ENCODE measurements around the gene AMZ1. TPM values are rescaled to one million over a fixed set of nuclear protein-coding genes. Genes with fewer than 3 reads are reported as not detected.

Gene AMZ1
- total RNA-seq, 1 experiment from 2014 or later, result 0.74 TPM

DNA sequence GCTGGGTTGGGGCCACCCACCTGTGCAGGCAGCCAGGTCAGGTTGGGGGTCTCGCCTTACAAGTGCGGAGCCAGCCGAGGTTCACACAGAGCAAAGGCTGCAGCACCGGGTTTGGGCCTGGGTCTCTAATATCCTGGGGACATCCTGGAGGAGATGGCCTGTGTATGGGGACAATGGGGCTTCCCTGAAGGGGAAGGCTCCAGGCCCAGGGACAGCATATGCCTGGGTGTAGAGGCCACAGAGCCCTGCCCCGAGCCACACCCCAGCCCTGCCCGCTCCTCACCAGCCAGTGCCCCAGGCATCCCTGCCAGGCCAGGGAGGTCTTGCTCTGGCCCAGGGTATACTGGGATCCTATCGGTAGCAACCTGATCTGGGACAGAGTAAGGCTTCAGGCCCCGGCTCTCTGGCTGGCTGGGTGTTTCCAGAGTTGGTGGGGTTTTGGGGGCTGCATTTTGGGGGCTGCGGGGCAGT, 47.1 kb upstream of the AMZ1 start:
- H2BK12ac ChIP-seq (ENCODE audit: insufficient read length, low read depth, low read length), result no peak overlapping the region
- peaks cover 1% of the 10 kb centered on the region for H4K20me1 ChIP-seq (ENCODE audit: control insufficient read depth, insufficient read depth, insufficient read length)
- peak overlapping the region; percentile 79; the same call in 1 of the 2 replicates for H3K14ac ChIP-seq (ENCODE audit: insufficient read depth, low read length)
- peaks cover 3% of the 10 kb centered on the region; the same call in 1 of the 2 replicates for H3K4me1 ChIP-seq (ENCODE audit: insufficient read depth, low read length)
- no peak overlapping the region for H2AK5ac ChIP-seq (ENCODE audit: insufficient read length, low read length)
- H3K9me3 ChIP-seq (ENCODE audit: control insufficient read depth, low read depth, low read length), result no peaks in the 10 kb centered on the region
- H3K4me3 Mint-ChIP-seq, result no peak overlapping the region; a peak in 1 of 5 replicates
- WGBS (ENCODE audit: extremely low coverage, insufficient read length, low lambda C conversion rate), result no CpG with 5 or more reads among the region's 9 CpGs
- TF ChIP-seq, protein P1, sequence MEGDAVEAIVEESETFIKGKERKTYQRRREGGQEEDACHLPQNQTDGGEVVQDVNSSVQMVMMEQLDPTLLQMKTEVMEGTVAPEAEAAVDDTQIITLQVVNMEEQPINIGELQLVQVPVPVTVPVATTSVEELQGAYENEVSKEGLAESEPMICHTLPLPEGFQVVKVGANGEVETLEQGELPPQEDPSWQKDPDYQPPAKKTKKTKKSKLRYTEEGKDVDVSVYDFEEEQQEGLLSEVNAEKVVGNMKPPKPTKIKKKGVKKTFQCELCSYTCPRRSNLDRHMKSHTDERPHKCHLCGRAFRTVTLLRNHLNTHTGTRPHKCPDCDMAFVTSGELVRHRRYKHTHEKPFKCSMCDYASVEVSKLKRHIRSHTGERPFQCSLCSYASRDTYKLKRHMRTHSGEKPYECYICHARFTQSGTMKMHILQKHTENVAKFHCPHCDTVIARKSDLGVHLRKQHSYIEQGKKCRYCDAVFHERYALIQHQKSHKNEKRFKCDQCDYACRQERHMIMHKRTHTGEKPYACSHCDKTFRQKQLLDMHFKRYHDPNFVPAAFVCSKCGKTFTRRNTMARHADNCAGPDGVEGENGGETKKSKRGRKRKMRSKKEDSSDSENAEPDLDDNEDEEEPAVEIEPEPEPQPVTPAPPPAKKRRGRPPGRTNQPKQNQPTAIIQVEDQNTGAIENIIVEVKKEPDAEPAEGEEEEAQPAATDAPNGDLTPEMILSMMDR (conservative IDR thresholded peaks at IDR 0.05), result no peak
- no peak overlapping the region for H3K4ac ChIP-seq (ENCODE audit: low read depth, low read length)
- H3K23ac ChIP-seq (ENCODE audit: insufficient read length, low read depth, low read length), result no peak overlapping the region
- H3T11ph ChIP-seq (ENCODE audit: low read length), result no peak overlapping the region
- DNase-seq, result peak; percentile 52
- H3K27ac Mint-ChIP-seq, result peak overlapping the region; percentile 72 to 97 (median 94); a peak in 6 of 7 replicates
- no peak overlapping the region for H3K56ac ChIP-seq (ENCODE audit: insufficient read length, low read depth, low read length)
- H3K9ac ChIP-seq (ENCODE audit: extremely low read depth, insufficient read length, low read length), result no peak overlapping the region
- H2BK5ac ChIP-seq (ENCODE audit: insufficient read length, low read length), result no peak overlapping the region
- no peaks in the 10 kb centered on the region for H3K27me3 ChIP-seq (ENCODE audit: insufficient read depth, low read length)
- no peak overlapping the region for H2BK120ac ChIP-seq (ENCODE audit: low read depth, low read length, poor library complexity, severe bottlenecking)
- peaks cover 0 to 3% (median 0%) of the 10 kb centered on the region in 3 experiments; a peak in 1 of 7 replicates for H3K36me3 Mint-ChIP-seq (ENCODE audit: insufficient read depth in 1 of 3, low read depth in 3 of 3)
- H3K79me1 ChIP-seq (ENCODE audit: insufficient read depth, low read depth, low read length, poor library complexity, severe bottlenecking), result peaks cover 3% of the 10 kb centered on the region
- H2BK15ac ChIP-seq (ENCODE audit: low read depth, low read length), result no peak overlapping the region
- H4K91ac ChIP-seq (ENCODE audit: insufficient read length, low read depth, low read length), result no peak overlapping the region
- H3K18ac ChIP-seq (ENCODE audit: insufficient read length, low read depth, low read length), result peak overlapping the region; percentile 30
- H3K27me3 Mint-ChIP-seq (ENCODE audit: low read depth), result no peaks in the 10 kb centered on the region
- no peak overlapping the region for H4K8ac ChIP-seq (replicated peaks; ENCODE audit: insufficient read length, low read depth, low read length)
- H3K23me2 ChIP-seq (ENCODE audit: insufficient read length, low read depth, low read length, poor library complexity, severe bottlenecking), result no peaks in the 10 kb centered on the region
- no peak overlapping the region for H2BK20ac ChIP-seq (ENCODE audit: low read depth, low read length, poor library complexity, severe bottlenecking)
- no peak overlapping the region for H3K27ac ChIP-seq (ENCODE audit: insufficient read length, low read depth, low read length)
- no peak overlapping the region for H2AFZ ChIP-seq (ENCODE audit: low read length)
- no peak overlapping the region for H3K4me2 ChIP-seq (ENCODE audit: insufficient read depth, insufficient read length, low read length)
- H4K5ac ChIP-seq (ENCODE audit: insufficient read length, low read depth, low read length), result no peak overlapping the region
- peaks cover 21 to 34% of the 10 kb centered on the region in 2 experiments for H3K4me1 Mint-ChIP-seq
- H3K9me3 Mint-ChIP-seq, result no peaks in the 10 kb centered on the region
- H3K79me2 ChIP-seq (ENCODE audit: insufficient read depth, low read length), result peaks cover 10% of the 10 kb centered on the region; the same call in 1 of the 2 replicates

Data from H9 (cell line).